Measurements from ENCODE around the gene HIRA.

HIRA gene

GRCh38 chr22:19411690-19412045 lies 19.9 kb downstream of the HIRA start:
- in situ Hi-C loops (cut with HindIII; ENCODE audit: low sequenced_read_pairs): no loop called here
- no peak for DNase-seq (ENCODE audit: low read depth)
- no peak for TF ChIP-seq CTCF (IDR thresholded peaks at IDR 0.05; ENCODE audit: low read depth, low read length, missing control alignments)
- no peak overlapping the region for H3K4me3 ChIP-seq (ENCODE audit: low read depth, low read length)

GRCh38 chr22:19410941-19411689 lies 20.4 kb downstream of the HIRA start:
- no peak for TF ChIP-seq CTCF (IDR thresholded peaks at IDR 0.05; ENCODE audit: low read depth, low read length, missing control alignments)
- in situ Hi-C loops (cut with HindIII; ENCODE audit: low sequenced_read_pairs): no loop called here
- H3K4me3 ChIP-seq (ENCODE audit: low read depth, low read length): no peak overlapping the region
- DNase-seq (ENCODE audit: low read depth): no peak

GRCh38 chr22:19407649-19408606 lies 23.6 kb downstream of the HIRA start:
- no peak for TF ChIP-seq CTCF (IDR thresholded peaks at IDR 0.05; ENCODE audit: low read depth, low read length, missing control alignments)
- in situ Hi-C loops (cut with HindIII; ENCODE audit: low sequenced_read_pairs): no loop called here
- no peak for DNase-seq (ENCODE audit: low read depth)

GRCh38 chr22:19406846-19407245 lies 24.7 kb downstream of the HIRA start:
- in situ Hi-C loops (cut with HindIII; ENCODE audit: low sequenced_read_pairs): no loop called here
- no peak for TF ChIP-seq CTCF (IDR thresholded peaks at IDR 0.05; ENCODE audit: low read depth, low read length, missing control alignments)
- no peak overlapping the region for H3K4me3 ChIP-seq (ENCODE audit: low read depth, low read length)
- DNase-seq (ENCODE audit: low read depth): no peak

More at GRCh38 chr22:19407649-19408606, 23.6 kb downstream of the HIRA start:
- no peak overlapping the region for H3K4me3 ChIP-seq (ENCODE audit: low read depth, low read length)

GRCh38 chr22:19406281-19406811 lies 25.2 kb downstream of the HIRA start:
- no peak for TF ChIP-seq CTCF (IDR thresholded peaks at IDR 0.05; ENCODE audit: low read depth, low read length, missing control alignments)
- in situ Hi-C loops (cut with HindIII; ENCODE audit: low sequenced_read_pairs): no loop called here

GRCh38 chr22:19405652-19406051 lies 25.9 kb downstream of the HIRA start:
- in situ Hi-C loops (cut with HindIII; ENCODE audit: low sequenced_read_pairs): no loop called here
- no peak for DNase-seq (ENCODE audit: low read depth)
- no peak overlapping the region for H3K4me3 ChIP-seq (ENCODE audit: low read depth, low read length)
- no peak for TF ChIP-seq CTCF (IDR thresholded peaks at IDR 0.05; ENCODE audit: low read depth, low read length, missing control alignments)

More at GRCh38 chr22:19406281-19406811, 25.2 kb downstream of the HIRA start:
- H3K4me3 ChIP-seq (ENCODE audit: low read depth, low read length): no peak overlapping the region
- no peak for DNase-seq (ENCODE audit: low read depth)

Measured in astrocyte of the cerebellum (primary cell).